Measurements from ENCODE around the gene PTPN5. TPM values are rescaled to one million over a fixed set of nuclear protein-coding genes. Genes with fewer than 3 reads are reported as not detected.

Gene PTPN5
- total RNA-seq, 1 experiment from 2014 or later: 1.4 TPM

DNA sequence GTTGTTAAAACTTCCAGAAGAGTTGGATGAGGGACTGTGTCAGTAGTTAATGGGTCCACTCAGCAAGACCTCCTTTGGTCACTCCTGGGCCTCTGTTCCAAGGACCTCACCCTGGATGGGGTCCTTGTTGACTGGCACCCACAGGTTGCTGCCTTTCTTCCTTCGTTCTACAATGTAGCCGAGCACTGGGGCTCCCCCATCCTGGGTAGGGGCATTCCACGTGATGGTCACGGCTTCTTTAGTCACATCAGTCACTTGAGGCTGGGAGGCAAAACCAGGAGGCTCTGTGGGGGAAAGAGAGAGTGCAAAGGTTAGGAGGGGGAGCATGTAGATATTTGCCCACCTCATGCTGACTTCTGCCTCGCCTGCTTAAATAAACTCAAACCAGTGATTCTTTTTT is 81.1 kb downstream of the PTPN5 start:
- Mint-ChIP-seq H3K9me3 (no peaks in the 10 kb centered on the region), H3K4me3 (no peak overlapping the region), H3K36me3 (ENCODE audit: insufficient read depth in 1 of 3, low read depth in 3 of 3) (no peaks in the 10 kb centered on the region), H3K4me1 (peaks cover 0 to 6% of the 10 kb centered on the region in 2 experiments; a peak in 2 of 4 replicates), H3K27me3 (ENCODE audit: low read depth) (peaks cover 49% of the 10 kb centered on the region), H3K27ac (no peak overlapping the region)
- Histone ChIP-seq H3K4me1 (ENCODE audit: insufficient read depth, low read length) (no peaks in the 10 kb centered on the region), H3K56ac (ENCODE audit: insufficient read length, low read depth, low read length) (no peak overlapping the region), H4K91ac (ENCODE audit: insufficient read length, low read depth, low read length) (no peak overlapping the region), H4K5ac (ENCODE audit: insufficient read length, low read depth, low read length) (no peak overlapping the region), H3K23ac (ENCODE audit: insufficient read length, low read depth, low read length) (no peak overlapping the region), H2BK5ac (ENCODE audit: insufficient read length, low read length) (no peak overlapping the region), H3T11ph (ENCODE audit: low read length) (no peak overlapping the region), H2BK15ac (ENCODE audit: low read depth, low read length) (no peak overlapping the region), H4K20me1 (ENCODE audit: control insufficient read depth, insufficient read depth, insufficient read length) (no peaks in the 10 kb centered on the region), H3K79me1 (ENCODE audit: insufficient read depth, low read depth, low read length, poor library complexity, severe bottlenecking) (no peaks in the 10 kb centered on the region), H3K23me2 (ENCODE audit: insufficient read length, low read depth, low read length, poor library complexity, severe bottlenecking) (no peaks in the 10 kb centered on the region), H3K4ac (ENCODE audit: low read depth, low read length) (no peak overlapping the region), H3K79me2 (ENCODE audit: insufficient read depth, low read length) (no peaks in the 10 kb centered on the region), H2AFZ (ENCODE audit: low read length) (no peak overlapping the region), H3K27ac (ENCODE audit: insufficient read length, low read depth, low read length) (no peak overlapping the region), H3K14ac (ENCODE audit: insufficient read depth, low read length) (no peak overlapping the region), H3K9ac (ENCODE audit: extremely low read depth, insufficient read length, low read length) (no peak overlapping the region), H3K4me2 (ENCODE audit: insufficient read depth, insufficient read length, low read length) (no peak overlapping the region), H2BK20ac (ENCODE audit: low read depth, low read length, poor library complexity, severe bottlenecking) (no peak overlapping the region), H3K27me3 (ENCODE audit: insufficient read depth, low read length) (peaks cover 3% of the 10 kb centered on the region), H2BK12ac (ENCODE audit: insufficient read length, low read depth, low read length) (no peak overlapping the region), H3K18ac (ENCODE audit: insufficient read length, low read depth, low read length) (no peak overlapping the region), H2BK120ac (ENCODE audit: low read depth, low read length, poor library complexity, severe bottlenecking) (no peak overlapping the region), H3K9me3 (ENCODE audit: control insufficient read depth, low read depth, low read length) (no peaks in the 10 kb centered on the region), H2AK5ac (ENCODE audit: insufficient read length, low read length) (no peak overlapping the region), H4K8ac (replicated peaks; ENCODE audit: insufficient read length, low read depth, low read length) (no peak overlapping the region)
- DNase-seq: no peak
- WGBS (ENCODE audit: extremely low coverage, insufficient read length, low lambda C conversion rate): no CpG with 5 or more reads among the region's 5 CpGs
- TF ChIP-seq, protein P1, sequence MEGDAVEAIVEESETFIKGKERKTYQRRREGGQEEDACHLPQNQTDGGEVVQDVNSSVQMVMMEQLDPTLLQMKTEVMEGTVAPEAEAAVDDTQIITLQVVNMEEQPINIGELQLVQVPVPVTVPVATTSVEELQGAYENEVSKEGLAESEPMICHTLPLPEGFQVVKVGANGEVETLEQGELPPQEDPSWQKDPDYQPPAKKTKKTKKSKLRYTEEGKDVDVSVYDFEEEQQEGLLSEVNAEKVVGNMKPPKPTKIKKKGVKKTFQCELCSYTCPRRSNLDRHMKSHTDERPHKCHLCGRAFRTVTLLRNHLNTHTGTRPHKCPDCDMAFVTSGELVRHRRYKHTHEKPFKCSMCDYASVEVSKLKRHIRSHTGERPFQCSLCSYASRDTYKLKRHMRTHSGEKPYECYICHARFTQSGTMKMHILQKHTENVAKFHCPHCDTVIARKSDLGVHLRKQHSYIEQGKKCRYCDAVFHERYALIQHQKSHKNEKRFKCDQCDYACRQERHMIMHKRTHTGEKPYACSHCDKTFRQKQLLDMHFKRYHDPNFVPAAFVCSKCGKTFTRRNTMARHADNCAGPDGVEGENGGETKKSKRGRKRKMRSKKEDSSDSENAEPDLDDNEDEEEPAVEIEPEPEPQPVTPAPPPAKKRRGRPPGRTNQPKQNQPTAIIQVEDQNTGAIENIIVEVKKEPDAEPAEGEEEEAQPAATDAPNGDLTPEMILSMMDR (conservative IDR thresholded peaks at IDR 0.05): no peak

Data from H9 (cell line).